BJ (cell line): ENCODE data around the gene CD302. TPM values are rescaled to one million over a fixed set of nuclear protein-coding genes. Genes with fewer than 3 reads are reported as not detected.
"Not testable (repeated sequence)": the region's sequence is repeated elsewhere in the genome, so short reads cannot be mapped to it uniquely, and the experiment has no call there.

Experiments
- CTCF ChIA-PET: fragments of 350-600 bp; formaldehyde crosslinking; extraction: SDS; loops from one replicate; lab custom pipeline; 2021; ENCODE audit warnings: antibody characterized with exemption, inconsistent platforms; lab: Yijun Ruan, JAX
- POLR2A ChIA-PET: fragments of 300-600 bp; sonication (Branson Sonifier 250); formaldehyde crosslinking; extraction: SDS; loops from one replicate; lab custom pipeline; 2021; ENCODE audit warnings: antibody characterized with exemption; lab: Charles Lee
- DNase-seq: peaks from one replicate; pipeline ENCODE4 v3.0.0-alpha.2; 2011; ENCODE audit warnings: low read depth
- H3K27me3 ChIP-seq: 2 replicates; pipeline ENCODE4 v1.6.0; 2011; ENCODE audit warnings: low read length; ENCODE audit not compliant: control insufficient read depth, insufficient read depth
- H3K36me3 ChIP-seq: 2 replicates; pipeline ENCODE4 v1.5.1; 2011; ENCODE audit warnings: low read length; ENCODE audit not compliant: control insufficient read depth, insufficient read depth
- H3K4me3 ChIP-seq: 2 replicates; pipeline ENCODE4 v1.5.1; 2011; ENCODE audit warnings: low read depth, mild to moderate bottlenecking, control low read depth, low read length
- polyA plus RNA-seq: library from polyadenylated mRNA; depleted of rRNA; stranded (reverse); fragments of >200 nt; gene quantifications from 2 replicates; pipeline ENCODE4 v1.2.3, GENCODE V29; 2011
- TF ChIP-seq, protein P1 (sequence below): IDR thresholded peaks from 2 replicates; pipeline ENCODE4 v1.5.1; 2011; ENCODE audit warnings: low read depth, mild to moderate bottlenecking, control low read depth, inconsistent platforms, low read length, moderate library complexity; ENCODE audit not compliant: insufficient read depth

The CD302 gene
- polyA plus RNA-seq, 1 experiment, result 4.0 TPM

DNA sequence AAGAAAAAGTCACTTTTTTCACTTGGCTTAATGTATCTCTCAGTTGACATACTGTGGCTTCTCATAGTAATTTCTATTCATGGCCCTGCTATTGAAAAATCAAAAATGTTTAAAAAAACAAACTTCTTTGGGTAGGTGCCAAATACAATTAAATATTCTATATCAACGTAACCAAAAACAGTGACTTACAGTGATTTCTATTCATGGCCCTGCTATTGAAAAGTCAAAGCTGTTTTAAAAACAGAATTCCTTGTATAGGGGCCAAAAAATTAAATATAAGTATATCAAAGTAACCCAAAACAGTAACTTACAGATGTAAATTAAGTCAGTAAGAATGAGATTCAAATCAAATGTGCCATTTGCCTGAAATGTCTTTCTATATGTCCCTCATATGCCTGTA is 31.4 kb upstream of the CD302 start:
- no peak for DNase-seq
- Histone ChIP-seq H3K4me3 (no peak overlapping the region), H3K36me3 (no peaks in the 10 kb centered on the region), H3K27me3 (0 out of 2 replicates have a peak, but pooled peaks cover 2% of the 10 kb centered on the region)
- POLR2A ChIA-PET, result no interaction called here
- CTCF ChIA-PET, result no interaction called here
- TF ChIP-seq, protein P1, sequence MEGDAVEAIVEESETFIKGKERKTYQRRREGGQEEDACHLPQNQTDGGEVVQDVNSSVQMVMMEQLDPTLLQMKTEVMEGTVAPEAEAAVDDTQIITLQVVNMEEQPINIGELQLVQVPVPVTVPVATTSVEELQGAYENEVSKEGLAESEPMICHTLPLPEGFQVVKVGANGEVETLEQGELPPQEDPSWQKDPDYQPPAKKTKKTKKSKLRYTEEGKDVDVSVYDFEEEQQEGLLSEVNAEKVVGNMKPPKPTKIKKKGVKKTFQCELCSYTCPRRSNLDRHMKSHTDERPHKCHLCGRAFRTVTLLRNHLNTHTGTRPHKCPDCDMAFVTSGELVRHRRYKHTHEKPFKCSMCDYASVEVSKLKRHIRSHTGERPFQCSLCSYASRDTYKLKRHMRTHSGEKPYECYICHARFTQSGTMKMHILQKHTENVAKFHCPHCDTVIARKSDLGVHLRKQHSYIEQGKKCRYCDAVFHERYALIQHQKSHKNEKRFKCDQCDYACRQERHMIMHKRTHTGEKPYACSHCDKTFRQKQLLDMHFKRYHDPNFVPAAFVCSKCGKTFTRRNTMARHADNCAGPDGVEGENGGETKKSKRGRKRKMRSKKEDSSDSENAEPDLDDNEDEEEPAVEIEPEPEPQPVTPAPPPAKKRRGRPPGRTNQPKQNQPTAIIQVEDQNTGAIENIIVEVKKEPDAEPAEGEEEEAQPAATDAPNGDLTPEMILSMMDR, result no peak

DNA sequence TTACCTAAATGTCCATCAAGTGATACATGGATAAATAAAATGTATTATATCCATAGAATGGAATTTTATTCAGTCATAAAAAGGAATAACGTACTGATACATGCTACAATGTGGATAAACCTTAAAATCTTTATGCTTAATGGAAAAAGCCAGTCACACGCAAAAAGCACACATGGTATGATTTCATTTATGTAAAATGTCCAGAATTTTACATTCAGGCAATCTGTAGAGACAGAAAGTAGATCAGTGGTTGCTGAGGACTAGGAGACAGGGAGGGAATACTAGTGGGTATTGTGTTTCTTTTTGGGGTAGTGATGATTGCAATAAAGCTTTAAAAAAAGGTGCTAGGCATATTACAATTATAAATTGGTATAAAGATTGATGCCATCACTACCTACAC is 30.7 kb upstream of the CD302 start:
- Histone ChIP-seq H3K27me3 (0 out of 2 replicates have a peak, but pooled peaks cover 2% of the 10 kb centered on the region), H3K4me3 (no peak overlapping the region), H3K36me3 (no peaks in the 10 kb centered on the region)
- CTCF ChIA-PET, result no interaction called here
- POLR2A ChIA-PET, result no interaction called here
- no peak for DNase-seq
- TF ChIP-seq, protein P1, result no peak

DNA sequence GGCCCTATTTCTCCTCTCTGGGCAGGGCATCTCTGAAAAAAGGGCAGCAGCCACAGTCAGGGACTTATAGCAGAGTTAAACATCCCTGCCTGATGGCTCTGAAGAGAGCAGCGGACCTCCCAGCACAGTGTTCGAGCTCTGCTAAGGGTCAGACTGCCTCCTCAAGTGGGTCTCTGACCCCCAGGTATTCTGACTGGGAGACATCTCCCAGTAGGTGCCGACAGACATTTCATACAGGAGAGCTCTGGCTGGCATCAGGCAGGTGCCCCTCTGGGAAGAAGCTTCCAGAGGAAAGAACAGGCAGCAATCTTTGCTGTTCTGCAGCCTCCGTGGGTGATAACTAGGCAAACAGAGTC is 24.4 kb upstream of the CD302 start:
- H3K4me3 ChIP-seq, H3K27me3 ChIP-seq, POLR2A ChIA-PET, DNase-seq, H3K36me3 ChIP-seq, CTCF ChIA-PET: not testable (repeated sequence)

DNA sequence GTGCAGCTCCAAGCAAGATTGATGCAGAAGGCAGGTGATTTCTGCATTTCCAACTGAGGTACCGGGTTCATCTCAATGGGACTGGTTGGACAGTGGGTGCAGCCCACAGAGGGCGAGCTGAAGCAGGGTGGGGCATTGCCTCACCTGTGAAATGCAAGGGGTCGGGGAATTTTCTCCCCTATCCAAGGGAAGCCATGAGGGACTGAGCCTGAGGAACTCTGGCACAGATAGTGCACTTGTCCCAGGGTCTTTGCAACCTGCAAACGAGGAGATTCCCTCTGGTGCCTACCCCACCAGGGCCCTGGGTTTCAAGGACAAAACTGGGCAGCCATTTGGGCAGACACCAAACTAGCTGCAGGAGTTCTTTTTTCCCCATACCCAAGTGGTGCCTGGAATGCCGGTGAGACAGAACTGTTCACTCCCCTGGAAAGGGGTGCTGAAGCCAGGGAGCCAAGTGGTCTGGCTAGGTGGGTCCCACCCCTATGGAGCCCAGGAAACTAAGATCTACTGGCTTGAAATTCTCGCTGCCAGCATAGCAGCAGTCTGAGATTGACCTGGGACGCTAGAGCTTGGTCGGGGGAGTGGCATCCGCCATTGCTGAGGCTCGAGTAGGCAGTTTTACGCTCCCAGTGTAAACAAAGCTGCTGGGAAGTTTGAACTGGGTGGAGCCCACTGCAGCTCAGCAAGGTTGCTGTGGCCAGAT is 23.9 kb upstream of the CD302 start:
- DNase-seq, H3K27me3 ChIP-seq, H3K36me3 ChIP-seq, POLR2A ChIA-PET, H3K4me3 ChIP-seq: not testable (repeated sequence)
- CTCF ChIA-PET, result interaction anchor here (0.6 kb wide), 1 partner anchor 712 kb away, joined by 3 read pairs; no protein-coding TSS in a partner anchor

DNA sequence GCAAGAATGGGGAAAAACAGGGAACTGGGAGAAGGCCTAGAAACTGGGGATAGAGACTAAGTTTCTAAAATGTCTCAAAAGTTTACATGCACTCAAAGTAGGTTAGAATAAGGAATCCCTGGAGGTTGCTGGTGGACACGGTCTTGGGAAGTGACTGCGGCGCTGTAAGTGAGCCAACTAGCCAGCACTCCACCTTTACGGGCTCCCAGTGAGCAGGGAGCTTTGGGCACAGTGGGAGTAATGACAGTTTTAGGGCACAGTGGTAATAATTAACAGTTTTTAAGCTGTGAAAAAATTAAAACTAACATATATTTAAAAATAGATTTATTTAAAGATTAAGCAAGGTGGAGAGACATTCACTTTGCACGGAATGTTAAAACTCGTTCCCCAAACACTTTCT is 20.9 kb upstream of the CD302 start:
- Histone ChIP-seq H3K36me3 (no peaks in the 10 kb centered on the region), H3K27me3 (peaks cover 2% of the 10 kb centered on the region; the same call in 1 of the 2 replicates), H3K4me3 (no peak overlapping the region)
- CTCF ChIA-PET, result interaction anchor here (0.6 to 1.0 kb wide), 2 partner anchors 11 to 87 kb away, joined by 4 read pairs; no protein-coding TSS in a partner anchor
- POLR2A ChIA-PET, result no interaction called here
- DNase-seq, result no peak
- TF ChIP-seq, protein P1, result no peak

DNA sequence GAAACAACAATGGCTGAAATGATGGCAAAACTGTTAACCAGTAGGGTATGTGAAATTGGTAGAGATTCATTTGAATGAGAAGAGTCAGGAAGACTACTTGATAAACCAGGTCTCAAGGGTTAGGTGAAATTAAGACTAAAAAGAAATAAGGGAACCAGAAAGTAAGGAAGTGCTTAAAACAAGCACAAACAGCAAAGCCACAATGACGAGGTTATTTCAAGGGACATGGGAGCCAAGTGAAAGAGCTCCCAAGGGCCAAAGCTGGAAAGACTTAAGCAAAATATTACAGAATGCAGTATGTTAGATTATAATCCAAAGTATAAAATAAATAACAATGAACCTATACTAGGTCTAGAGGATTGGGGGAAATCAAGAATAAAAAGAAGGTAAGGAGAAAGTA is 19.3 kb upstream of the CD302 start:
- Histone ChIP-seq H3K36me3 (no peaks in the 10 kb centered on the region), H3K4me3 (no peak overlapping the region), H3K27me3 (peaks cover 2% of the 10 kb centered on the region; the same call in 1 of the 2 replicates)
- POLR2A ChIA-PET, result no interaction called here
- TF ChIP-seq, protein P1, result no peak
- CTCF ChIA-PET, result interaction anchor here (1.7 kb wide), 1 partner anchor 10 kb away, joined by 8 read pairs; no protein-coding TSS in a partner anchor
- no peak for DNase-seq
